ENCODE results near the gene TNRC6B. TPM values are rescaled to one million over a fixed set of nuclear protein-coding genes. Genes with fewer than 3 reads are reported as not detected.
"Not testable (repeated sequence)": the region's sequence is repeated elsewhere in the genome, so short reads cannot be mapped to it uniquely, and the experiment has no call there.

TNRC6B gene
- total RNA-seq, 1 donor from 2014 or later = 62.0 TPM

DNA sequence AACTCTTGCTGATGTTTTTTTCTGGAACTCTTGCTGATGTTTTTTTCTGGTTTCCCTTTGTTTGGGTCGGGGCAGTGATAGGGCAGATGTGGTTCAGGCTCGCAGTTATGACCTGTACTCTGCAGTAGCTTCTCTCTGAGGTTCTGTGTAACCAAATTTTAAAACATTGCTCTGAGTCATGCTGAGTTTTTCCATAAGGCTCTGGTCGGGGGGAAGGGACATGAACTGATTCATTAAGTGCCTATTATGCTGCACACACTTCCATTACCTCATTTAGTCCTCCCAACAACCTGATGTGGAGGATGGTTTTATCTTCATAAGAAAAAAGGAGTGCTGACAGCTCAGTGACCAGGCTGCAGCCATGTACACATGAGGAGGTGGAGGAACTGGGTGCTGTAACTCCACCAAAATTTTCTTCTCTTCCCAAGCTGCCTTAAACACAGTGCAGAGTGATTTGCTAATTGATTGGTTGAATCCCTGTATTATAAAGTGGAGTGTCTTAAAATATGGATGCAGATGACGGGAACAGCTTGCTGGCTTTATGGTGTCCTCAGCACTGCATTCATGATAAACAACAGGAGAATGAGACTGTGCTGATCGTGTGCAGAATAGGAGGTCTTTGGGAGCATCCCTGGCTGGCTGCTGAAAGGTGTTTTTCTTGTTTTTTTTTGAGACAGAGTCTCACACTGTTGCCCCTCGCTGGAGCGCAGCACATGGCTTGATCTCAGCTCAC lies 19.1 kb downstream of the TNRC6B start:
- TF ChIP-seq, protein P1, sequence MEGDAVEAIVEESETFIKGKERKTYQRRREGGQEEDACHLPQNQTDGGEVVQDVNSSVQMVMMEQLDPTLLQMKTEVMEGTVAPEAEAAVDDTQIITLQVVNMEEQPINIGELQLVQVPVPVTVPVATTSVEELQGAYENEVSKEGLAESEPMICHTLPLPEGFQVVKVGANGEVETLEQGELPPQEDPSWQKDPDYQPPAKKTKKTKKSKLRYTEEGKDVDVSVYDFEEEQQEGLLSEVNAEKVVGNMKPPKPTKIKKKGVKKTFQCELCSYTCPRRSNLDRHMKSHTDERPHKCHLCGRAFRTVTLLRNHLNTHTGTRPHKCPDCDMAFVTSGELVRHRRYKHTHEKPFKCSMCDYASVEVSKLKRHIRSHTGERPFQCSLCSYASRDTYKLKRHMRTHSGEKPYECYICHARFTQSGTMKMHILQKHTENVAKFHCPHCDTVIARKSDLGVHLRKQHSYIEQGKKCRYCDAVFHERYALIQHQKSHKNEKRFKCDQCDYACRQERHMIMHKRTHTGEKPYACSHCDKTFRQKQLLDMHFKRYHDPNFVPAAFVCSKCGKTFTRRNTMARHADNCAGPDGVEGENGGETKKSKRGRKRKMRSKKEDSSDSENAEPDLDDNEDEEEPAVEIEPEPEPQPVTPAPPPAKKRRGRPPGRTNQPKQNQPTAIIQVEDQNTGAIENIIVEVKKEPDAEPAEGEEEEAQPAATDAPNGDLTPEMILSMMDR (IDR thresholded peaks at IDR 0.05; ENCODE audit: partially characterized antibody, unreplicated experiment) = no peak
- DNase-seq = no peak
- H3K4me1 Mint-ChIP-seq (ENCODE audit: low read depth, unreplicated experiment) = peaks cover 51% of the 10 kb centered on the region
- H3K27me3 Mint-ChIP-seq (ENCODE audit: unreplicated experiment) = peaks cover 8% of the 10 kb centered on the region
- no peaks in the 10 kb centered on the region for H3K36me3 Mint-ChIP-seq (ENCODE audit: unreplicated experiment)
- H3K27ac Mint-ChIP-seq (ENCODE audit: unreplicated experiment) = peak overlapping the region; percentile 81
- H3K9me3 Mint-ChIP-seq (ENCODE audit: unreplicated experiment) = peaks cover 4% of the 10 kb centered on the region
- H3K4me3 Mint-ChIP-seq (ENCODE audit: unreplicated experiment) = peak overlapping the region; percentile 60

DNA sequence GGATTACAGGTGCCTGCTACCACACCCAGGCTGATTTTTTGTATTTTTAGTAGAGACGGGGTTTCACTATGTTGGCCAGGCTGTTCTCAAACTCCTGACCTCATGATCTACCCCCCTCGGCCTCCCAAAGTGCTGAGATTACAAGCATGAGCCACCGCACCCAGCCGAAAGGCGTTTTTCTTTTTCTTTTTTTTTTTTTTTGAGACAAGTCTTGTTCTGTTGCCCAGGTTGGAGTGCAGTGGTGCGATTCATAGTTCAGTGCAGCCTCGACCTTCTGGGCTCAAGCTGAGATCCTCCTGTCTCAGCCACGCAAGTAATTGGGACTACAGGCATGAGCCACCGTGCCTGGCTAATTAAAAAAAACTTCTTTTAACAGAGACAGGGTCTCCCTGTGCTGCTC lies 19.7 kb downstream of the TNRC6B start:
- not testable (repeated sequence) for H3K36me3 Mint-ChIP-seq (ENCODE audit: unreplicated experiment); H3K27me3 Mint-ChIP-seq (ENCODE audit: unreplicated experiment); H3K9me3 Mint-ChIP-seq (ENCODE audit: unreplicated experiment)

DNA sequence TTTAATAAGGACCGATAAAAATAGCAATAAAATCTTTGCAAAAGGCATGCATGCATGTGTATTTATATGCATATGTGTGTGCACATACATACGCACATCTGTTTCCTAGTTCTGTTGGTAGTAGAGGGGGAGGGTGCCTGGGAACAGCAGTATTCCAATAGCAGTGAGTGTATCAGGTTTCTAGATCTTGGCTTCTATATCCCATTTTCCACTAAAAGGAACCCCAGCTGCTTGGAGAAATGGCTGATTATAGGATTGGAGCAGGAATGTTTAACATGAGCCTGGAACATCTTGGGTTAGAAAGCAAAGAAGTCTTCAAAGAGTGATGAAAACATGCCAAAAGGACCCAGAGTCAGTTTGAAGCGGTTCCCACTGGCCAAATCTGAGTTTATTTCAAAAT lies 21.0 kb downstream of the TNRC6B start:
- Mint-ChIP-seq H3K27me3 (ENCODE audit: unreplicated experiment) (peaks cover 7% of the 10 kb centered on the region), H3K4me1 (ENCODE audit: low read depth, unreplicated experiment) (peaks cover 43% of the 10 kb centered on the region)
- TF ChIP-seq, protein P1 (IDR thresholded peaks at IDR 0.05; ENCODE audit: partially characterized antibody, unreplicated experiment) = no peak

More for the DNA sequence above, 19.7 kb downstream of the TNRC6B start:
- H3K4me3 Mint-ChIP-seq (ENCODE audit: unreplicated experiment); DNase-seq: not testable (repeated sequence)
- H3K27ac Mint-ChIP-seq (ENCODE audit: unreplicated experiment) = peak overlapping the region; percentile 81
- peaks cover 49% of the 10 kb centered on the region for H3K4me1 Mint-ChIP-seq (ENCODE audit: low read depth, unreplicated experiment)

DNA sequence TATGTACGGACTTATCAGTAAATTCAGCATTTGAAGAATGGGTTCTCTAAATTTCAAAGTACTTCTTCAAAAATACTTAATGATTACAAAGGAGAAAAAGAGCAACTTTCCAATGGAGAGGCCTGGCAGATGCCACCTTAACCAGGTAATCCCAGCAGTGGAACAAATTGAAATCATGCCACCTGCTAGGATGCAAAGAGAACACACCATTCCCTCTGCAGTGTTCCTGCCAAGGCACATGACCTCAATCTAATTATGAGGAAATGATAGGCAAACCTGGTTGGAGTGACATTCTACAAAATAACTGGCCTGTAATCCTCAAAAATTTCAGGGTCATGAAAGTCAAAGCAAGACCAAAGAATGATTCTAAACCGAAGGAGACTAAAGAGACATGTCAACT lies 21.5 kb downstream of the TNRC6B start:
- DNase-seq = no peak
- peak overlapping the region; percentile 76 for H3K27ac Mint-ChIP-seq (ENCODE audit: unreplicated experiment)
- H3K4me1 Mint-ChIP-seq (ENCODE audit: low read depth, unreplicated experiment) = peaks cover 43% of the 10 kb centered on the region
- no peak overlapping the region for H3K4me3 Mint-ChIP-seq (ENCODE audit: unreplicated experiment)
- H3K9me3 Mint-ChIP-seq (ENCODE audit: unreplicated experiment) = no peaks in the 10 kb centered on the region
- H3K27me3 Mint-ChIP-seq (ENCODE audit: unreplicated experiment) = peaks cover 5% of the 10 kb centered on the region
- no peaks in the 10 kb centered on the region for H3K36me3 Mint-ChIP-seq (ENCODE audit: unreplicated experiment)
- TF ChIP-seq, protein P1 (IDR thresholded peaks at IDR 0.05; ENCODE audit: partially characterized antibody, unreplicated experiment) = no peak

More for the DNA sequence above, 21.0 kb downstream of the TNRC6B start:
- DNase-seq = no peak
- Mint-ChIP-seq H3K27ac (ENCODE audit: unreplicated experiment) (peak overlapping the region; percentile 7), H3K9me3 (ENCODE audit: unreplicated experiment) (peaks cover 3% of the 10 kb centered on the region), H3K4me3 (ENCODE audit: unreplicated experiment) (peak overlapping the region; percentile 23), H3K36me3 (ENCODE audit: unreplicated experiment) (no peaks in the 10 kb centered on the region)

DNA sequence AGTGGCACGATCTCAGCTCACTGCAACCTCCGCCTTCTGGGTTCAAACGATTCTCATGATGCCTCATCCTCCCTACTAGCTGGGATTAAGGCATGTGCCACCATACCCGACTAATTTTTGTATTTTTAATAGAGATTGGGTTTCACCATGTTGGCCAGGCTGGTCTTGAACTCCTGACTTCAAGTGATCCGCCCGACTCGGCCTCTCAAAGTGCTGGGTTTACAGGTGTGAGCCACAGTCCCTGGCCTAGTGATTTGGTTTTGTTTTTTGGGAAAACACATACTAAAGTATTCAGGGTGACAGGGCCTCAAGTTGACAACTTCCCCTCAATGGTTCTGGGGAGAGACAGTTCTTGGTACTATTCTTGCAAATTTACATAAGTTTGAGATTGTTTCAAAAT lies 22.1 kb downstream of the TNRC6B start:
- peaks cover 5% of the 10 kb centered on the region for H3K27me3 Mint-ChIP-seq (ENCODE audit: unreplicated experiment)
- H3K9me3 Mint-ChIP-seq (ENCODE audit: unreplicated experiment) = no peaks in the 10 kb centered on the region
- peak overlapping the region; percentile 76 for H3K27ac Mint-ChIP-seq (ENCODE audit: unreplicated experiment)
- no peaks in the 10 kb centered on the region for H3K36me3 Mint-ChIP-seq (ENCODE audit: unreplicated experiment)
- TF ChIP-seq, protein P1 (IDR thresholded peaks at IDR 0.05; ENCODE audit: partially characterized antibody, unreplicated experiment) = no peak
- DNase-seq = no peak
- peaks cover 42% of the 10 kb centered on the region for H3K4me1 Mint-ChIP-seq (ENCODE audit: low read depth, unreplicated experiment)
- no peak overlapping the region for H3K4me3 Mint-ChIP-seq (ENCODE audit: unreplicated experiment)

All from glutamatergic neuron (in vitro differentiated cells).